ENCODE results near the gene KIAA1217.

The KIAA1217 gene, protein sequence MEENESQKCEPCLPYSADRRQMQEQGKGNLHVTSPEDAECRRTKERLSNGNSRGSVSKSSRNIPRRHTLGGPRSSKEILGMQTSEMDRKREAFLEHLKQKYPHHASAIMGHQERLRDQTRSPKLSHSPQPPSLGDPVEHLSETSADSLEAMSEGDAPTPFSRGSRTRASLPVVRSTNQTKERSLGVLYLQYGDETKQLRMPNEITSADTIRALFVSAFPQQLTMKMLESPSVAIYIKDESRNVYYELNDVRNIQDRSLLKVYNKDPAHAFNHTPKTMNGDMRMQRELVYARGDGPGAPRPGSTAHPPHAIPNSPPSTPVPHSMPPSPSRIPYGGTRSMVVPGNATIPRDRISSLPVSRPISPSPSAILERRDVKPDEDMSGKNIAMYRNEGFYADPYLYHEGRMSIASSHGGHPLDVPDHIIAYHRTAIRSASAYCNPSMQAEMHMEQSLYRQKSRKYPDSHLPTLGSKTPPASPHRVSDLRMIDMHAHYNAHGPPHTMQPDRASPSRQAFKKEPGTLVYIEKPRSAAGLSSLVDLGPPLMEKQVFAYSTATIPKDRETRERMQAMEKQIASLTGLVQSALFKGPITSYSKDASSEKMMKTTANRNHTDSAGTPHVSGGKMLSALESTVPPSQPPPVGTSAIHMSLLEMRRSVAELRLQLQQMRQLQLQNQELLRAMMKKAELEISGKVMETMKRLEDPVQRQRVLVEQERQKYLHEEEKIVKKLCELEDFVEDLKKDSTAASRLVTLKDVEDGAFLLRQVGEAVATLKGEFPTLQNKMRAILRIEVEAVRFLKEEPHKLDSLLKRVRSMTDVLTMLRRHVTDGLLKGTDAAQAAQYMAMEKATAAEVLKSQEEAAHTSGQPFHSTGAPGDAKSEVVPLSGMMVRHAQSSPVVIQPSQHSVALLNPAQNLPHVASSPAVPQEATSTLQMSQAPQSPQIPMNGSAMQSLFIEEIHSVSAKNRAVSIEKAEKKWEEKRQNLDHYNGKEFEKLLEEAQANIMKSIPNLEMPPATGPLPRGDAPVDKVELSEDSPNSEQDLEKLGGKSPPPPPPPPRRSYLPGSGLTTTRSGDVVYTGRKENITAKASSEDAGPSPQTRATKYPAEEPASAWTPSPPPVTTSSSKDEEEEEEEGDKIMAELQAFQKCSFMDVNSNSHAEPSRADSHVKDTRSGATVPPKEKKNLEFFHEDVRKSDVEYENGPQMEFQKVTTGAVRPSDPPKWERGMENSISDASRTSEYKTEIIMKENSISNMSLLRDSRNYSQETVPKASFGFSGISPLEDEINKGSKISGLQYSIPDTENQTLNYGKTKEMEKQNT (N-terminal part only)

DNA sequence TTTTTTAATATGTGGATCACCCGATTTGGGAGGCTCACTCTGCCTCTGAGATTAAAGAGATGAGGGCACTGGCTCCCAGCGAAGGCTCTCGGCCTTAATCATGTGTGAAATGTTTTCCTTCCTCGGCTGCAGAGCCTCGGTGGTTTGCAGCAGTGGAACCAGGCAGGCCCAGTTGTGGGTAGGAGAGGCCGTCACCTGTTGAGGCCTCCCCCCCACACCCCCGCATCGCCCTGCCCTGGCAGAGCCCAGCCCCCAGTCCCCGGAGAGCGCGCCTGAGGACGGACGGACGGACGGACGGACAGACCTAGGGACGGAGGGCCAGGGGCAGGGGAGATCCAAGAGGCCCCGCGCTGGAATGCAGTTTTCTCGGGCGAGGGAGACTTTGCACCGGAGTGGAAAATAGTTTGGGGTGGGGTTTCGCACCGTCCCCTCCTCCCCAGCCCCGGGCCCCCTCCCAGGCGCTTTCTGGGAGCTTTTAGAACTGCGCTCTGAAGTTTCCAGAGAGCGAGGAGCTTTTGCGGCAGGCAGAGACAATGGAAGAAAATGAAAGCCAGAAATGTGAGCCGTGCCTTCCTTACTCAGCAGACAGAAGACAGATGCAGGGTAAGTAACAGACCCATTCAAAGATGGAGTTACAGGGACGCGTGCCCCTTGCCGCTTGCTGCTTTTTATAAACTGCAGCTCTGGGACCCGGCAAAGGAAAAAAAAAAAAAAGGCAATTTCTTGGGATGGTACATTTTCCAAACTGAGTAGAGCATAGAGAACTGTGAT, at the start of gene KIAA1217:
KIAA1217 (plus strand) TSS at position 478 of the 771 bp plus-strand sequence; CDS start at position 534, 56 bp downstream.
- in situ Hi-C loops (cut with MboI; ENCODE audit: low sequenced_read_pairs), result loop anchor here (25.0 kb wide), 1 partner anchor 897 kb away; no protein-coding TSS in a partner anchor

GRCh38 chr10:24162206-24162985, 46.5 kb upstream of the KIAA1217 start:
- in situ Hi-C loops (cut with MboI; ENCODE audit: low sequenced_read_pairs), result no loop called here

DNA sequence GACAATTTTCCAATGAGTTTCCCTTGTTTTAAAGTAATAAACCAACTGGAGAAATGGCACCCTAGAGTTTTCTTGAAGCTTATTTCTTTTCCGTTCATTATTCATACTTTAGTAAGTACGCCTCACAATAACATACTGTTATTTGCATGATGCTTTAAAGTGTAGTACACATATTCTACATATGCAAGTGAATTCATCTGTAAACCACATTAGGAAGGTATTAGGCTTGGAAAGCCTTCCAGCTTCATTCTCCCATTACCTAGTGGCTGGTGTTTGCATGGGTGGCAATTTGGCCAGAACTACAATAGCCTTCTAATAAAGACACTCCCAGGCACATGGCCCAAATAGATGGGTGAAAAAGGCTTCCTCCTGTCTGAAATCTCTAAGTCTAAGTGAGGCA, 45.5 kb upstream of the KIAA1217 start:
- in situ Hi-C loops (cut with MboI; ENCODE audit: low sequenced_read_pairs), result no loop called here

DNA sequence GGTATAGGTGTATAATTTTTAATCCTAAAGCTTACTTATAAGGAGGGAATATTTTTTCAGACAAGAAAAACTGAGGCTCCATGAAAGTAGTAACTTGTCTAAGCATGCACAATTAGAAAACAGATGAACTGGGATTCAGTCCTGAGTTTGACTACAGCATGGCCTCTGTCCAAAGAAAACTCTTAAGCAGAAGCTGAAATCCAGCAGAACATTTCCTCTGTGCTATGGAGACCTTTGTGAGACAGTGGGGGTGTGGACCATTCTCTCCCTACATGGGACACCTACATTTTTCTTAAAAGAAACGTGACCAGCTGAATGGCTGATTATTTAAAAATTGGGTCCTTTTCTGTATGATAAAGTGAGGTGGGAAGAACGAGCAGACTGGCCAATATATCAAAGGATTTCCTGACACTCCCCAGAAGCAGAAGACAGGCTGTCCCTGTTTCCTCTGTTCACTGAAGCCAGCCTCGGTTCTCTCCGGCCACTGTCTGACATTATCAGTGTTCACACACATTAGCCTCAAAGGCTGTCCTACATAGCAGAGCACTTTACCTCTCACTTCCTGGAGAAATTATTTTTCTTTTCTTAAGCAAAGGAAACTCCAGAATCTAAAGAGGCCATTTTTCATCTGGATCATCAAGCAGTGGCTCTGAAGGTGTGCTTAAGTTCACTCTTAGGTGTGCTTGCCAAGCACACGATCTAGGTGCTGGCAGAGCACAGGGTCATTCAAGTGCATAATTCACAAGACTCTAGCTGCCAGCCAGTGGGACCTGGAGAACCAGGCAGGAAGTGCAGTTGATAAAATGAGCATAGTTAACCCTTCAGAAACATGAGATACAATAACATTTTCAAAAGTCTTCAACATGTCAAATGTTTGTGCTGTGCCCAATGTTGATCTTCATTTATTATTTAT, 40.4 kb upstream of the KIAA1217 start:
- in situ Hi-C loops (cut with MboI; ENCODE audit: low sequenced_read_pairs), result no loop called here

GRCh38 chr10:24170199-24170598, 38.7 kb upstream of the KIAA1217 start:
- in situ Hi-C loops (cut with MboI; ENCODE audit: low sequenced_read_pairs), result no loop called here

DNA sequence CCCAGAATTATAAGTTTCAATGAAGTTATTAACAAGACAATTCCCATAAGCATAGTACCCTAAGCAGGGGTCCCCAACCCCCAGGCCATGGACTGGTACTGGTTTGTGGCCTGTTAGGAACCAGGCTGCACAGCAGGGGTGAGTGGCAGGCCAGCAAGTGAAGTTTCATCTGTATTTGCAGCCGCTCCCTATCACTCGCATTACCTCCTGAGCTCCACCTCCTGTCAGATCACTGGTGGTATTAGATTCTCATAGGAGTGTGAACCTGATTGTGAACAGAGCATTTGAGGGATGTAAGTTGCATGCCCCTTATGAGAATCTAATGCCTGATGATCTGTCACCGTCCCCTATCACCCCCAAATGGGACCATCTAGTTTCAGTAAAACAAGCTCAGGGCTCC, 36.0 kb upstream of the KIAA1217 start:
- in situ Hi-C loops (cut with MboI; ENCODE audit: low sequenced_read_pairs), result no loop called here

DNA sequence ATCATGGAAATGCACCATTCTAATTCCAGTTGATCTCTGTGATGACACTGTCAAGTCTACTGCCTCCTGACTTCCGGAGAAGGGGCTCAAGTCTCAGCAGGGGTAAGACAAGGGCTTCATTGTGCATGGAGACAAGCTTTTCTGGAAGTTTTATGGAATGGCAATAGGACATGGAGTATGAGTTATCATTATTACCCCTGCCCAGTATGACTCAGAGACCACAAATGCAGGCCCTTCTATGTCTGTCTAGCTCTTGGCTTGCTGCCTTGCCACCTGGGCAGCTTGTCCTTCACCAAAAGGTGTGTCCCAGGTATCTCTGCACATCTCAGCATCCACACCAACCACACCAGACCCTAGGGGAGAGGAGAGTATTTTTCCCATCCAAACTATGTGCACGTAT, 34.9 kb upstream of the KIAA1217 start:
- in situ Hi-C loops (cut with MboI; ENCODE audit: low sequenced_read_pairs), result no loop called here

- in situ Hi-C loops (cut with MboI; ENCODE audit: low sequenced_read_pairs), result no loop called here
Measured at GRCh38 chr10:24176658-24177057, 32.3 kb upstream of the KIAA1217 start.

GRCh38 chr10:24177636-24178035, 31.3 kb upstream of the KIAA1217 start:
- in situ Hi-C loops (cut with MboI; ENCODE audit: low sequenced_read_pairs), result no loop called here

GRCh38 chr10:24180891-24181290, 28.0 kb upstream of the KIAA1217 start:
- in situ Hi-C loops (cut with MboI; ENCODE audit: low sequenced_read_pairs), result no loop called here

DNA sequence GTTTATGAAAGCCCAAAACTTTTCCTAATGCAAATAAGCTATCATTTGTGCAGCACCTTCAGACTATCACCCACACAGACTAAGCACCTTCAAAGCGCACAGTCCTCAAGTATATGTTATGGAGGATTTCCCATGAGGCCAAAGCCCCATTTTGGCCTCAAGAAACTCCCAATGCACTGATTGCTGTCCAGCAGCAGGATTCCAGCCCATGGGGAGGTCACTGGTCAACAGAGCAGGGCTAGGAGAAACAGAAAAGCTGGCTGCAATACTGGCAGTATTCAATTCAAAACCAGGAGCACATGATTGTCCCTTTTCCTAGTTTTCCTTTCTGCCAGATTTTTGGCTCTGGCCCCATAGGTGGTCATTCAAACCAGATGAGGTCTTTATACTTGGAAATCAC, 24.5 kb upstream of the KIAA1217 start:
- in situ Hi-C loops (cut with MboI; ENCODE audit: low sequenced_read_pairs), result no loop called here

GRCh38 chr10:24193330-24193729, 15.6 kb upstream of the KIAA1217 start:
- in situ Hi-C loops (cut with MboI; ENCODE audit: low sequenced_read_pairs), result no loop called here

DNA sequence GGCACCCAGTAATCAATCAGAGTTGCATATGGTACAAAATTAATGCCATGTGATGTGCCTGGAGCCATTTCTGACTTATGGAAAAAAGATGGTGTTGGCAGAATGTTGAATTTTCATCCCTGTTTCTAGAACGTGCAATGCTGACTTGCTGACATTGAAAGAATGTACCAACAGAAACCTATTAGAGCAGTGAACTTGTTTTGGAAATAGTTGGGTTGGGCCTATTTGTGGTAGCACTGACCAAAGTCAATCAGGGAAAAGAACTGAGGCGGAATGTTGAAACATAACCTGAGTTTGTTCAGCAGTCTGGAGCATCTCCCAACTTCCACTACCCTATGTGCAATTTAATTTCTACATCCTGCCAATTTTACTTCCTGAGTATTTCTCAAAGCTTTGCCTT, 11.7 kb upstream of the KIAA1217 start:
- in situ Hi-C loops (cut with MboI; ENCODE audit: low sequenced_read_pairs), result no loop called here

DNA sequence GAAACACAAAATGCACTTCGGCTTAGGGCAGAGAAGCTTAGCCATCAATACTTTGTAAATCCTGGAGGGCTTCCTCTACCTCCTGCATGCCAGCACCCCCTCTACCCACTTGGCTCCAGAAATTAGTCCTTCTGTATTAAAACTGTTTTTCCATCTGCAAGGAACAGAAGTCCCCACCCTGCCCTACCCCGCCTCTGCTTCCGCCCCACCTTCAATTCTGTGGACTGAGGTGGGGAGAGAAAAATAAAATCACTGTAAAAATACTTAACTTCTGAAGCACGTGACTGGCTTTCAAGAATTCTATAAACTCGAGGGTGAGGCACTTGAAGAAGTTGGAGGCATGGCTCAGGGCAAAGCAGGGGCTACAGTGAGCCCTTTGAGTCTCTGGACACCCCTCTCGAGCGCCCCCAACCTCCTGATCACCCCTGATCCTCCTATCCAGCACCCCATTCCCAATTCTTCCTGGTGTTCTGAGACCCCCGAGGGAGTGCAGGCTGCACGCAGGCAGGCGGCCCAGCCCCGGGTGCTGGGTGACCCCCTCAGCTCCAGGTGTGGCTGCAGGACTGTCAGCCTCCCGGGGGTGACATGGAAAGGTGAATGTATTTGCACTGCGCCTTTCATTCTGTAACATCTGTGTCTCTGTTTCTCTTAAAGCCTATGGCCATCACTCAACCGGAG, 7.3 kb upstream of the KIAA1217 start:
- in situ Hi-C loops (cut with MboI; ENCODE audit: low sequenced_read_pairs), result loop anchor here (25.0 kb wide), 1 partner anchor 889 kb away; no protein-coding TSS in a partner anchor

DNA sequence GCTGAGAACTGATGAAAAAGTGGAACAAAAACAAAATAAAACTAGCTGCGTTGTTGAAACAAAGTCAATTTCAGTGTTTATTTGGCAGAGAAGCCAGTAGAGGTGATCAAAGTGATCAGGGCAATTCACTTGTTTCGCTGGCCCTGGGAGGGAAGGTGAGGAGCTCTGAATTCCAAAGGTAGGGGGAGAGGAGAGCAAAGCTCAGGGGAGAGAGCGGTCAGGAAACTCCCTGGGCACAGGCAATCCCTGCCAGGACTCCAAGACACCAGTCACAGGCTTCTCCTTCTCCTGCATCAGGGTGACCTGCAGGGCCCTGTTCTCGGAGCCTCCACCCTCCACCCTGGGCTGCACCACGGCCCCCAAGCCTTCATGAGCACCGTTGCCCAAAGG, 6.8 kb upstream of the KIAA1217 start:
- in situ Hi-C loops (cut with MboI; ENCODE audit: low sequenced_read_pairs), result loop anchor here (25.0 kb wide), 1 partner anchor 890 kb away; no protein-coding TSS in a partner anchor

GRCh38 chr10:24205821-24206220, 3.1 kb upstream of the KIAA1217 start:
- in situ Hi-C loops (cut with MboI; ENCODE audit: low sequenced_read_pairs), result loop anchor here (25.0 kb wide), 1 partner anchor 894 kb away; no protein-coding TSS in a partner anchor

DNA sequence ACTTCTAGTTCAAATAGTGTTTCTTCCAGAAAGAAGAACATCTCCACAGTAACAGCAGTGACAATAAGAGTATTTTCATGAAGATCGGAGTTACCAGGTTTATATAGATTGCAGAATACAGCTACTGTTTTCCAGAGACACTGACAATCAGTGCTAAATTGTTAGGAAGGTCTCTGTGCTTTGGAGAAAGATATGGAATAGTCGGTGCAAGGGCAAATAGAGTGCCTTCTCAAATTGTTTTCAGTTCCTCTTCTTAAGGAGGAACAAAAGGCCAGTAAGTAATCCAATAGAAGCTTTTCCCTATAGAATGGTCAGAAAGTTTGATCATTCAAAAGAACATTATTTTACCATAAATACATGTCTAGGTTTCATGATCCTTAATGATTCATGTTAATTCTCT, 2.6 kb upstream of the KIAA1217 start:
- in situ Hi-C loops (cut with MboI; ENCODE audit: low sequenced_read_pairs), result loop anchor here (25.0 kb wide), 1 partner anchor 894 kb away; no protein-coding TSS in a partner anchor

Measured in HL-60/S4 treated with retinoic acid at 250 ng/mL for 4 days and 3 days (cell line).